Suppressor macrophage treated with lipopolysaccharide for 4 hours (primary cell): Measurements from ENCODE around the gene LRRC61.
A peak's percentile ranks its signal among the peaks of the same experiment; 100 is the strongest.
"Not testable (repeated sequence)": the region's sequence is repeated elsewhere in the genome, so short reads cannot be mapped to it uniquely, and the experiment has no call there.

Experiments used
- DNase-seq: peaks from one replicate; pipeline ENCODE4 v3.0.0-alpha.2; 2020

Gene LRRC61, protein sequence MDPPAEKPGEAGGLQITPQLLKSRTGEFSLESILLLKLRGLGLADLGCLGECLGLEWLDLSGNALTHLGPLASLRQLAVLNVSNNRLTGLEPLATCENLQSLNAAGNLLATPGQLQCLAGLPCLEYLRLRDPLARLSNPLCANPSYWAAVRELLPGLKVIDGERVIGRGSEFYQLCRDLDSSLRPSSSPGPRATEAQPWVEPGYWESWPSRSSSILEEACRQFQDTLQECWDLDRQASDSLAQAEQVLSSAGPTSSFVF

GRCh38 chr7:150322833-150323681, at the start of gene LRRC61, which contains the start of gene ACTR3C:
Gene LRRC61, plus strand, starts transcription at chr7:150323355. Its CDS starts 13,507 bp downstream, at chr7:150336862.
Gene ACTR3C, minus strand, starts transcription at chr7:150323545. Its CDS starts 28,249 bp downstream, at chr7:150295296.
- DNase-seq, result no peak

DNA sequence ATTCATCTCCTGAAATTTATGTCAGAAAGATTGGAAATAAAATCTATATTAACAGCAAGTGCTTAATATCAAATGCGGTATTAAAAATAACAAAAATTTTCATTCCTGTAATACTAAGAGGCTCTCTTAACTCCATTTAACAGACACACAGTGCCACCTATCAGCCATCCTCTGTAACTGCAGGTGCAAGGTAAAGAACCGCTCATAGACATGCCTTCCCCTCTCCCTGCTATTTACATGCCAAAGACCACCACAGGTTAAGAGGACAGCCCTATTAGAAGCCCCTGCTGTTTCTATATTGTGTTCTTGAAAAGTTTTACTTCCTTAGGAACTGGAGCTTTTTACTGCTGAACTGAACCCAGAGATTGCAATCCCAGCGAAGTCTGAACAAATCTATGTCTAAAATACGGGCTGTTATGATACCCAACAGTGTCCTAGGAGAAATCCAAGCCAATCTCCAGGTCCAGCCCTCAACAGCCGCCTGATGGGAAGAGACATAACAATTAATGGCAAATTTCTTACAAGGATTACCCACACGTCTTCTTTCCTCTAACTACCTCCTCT, 46.9 kb upstream of the LRRC61 start:
- DNase-seq, result peak; percentile 55

- not testable (repeated sequence) for DNase-seq
These were observed 44.8 kb upstream of the LRRC61 start for GRCh38 chr7:150278383-150278782.

DNA sequence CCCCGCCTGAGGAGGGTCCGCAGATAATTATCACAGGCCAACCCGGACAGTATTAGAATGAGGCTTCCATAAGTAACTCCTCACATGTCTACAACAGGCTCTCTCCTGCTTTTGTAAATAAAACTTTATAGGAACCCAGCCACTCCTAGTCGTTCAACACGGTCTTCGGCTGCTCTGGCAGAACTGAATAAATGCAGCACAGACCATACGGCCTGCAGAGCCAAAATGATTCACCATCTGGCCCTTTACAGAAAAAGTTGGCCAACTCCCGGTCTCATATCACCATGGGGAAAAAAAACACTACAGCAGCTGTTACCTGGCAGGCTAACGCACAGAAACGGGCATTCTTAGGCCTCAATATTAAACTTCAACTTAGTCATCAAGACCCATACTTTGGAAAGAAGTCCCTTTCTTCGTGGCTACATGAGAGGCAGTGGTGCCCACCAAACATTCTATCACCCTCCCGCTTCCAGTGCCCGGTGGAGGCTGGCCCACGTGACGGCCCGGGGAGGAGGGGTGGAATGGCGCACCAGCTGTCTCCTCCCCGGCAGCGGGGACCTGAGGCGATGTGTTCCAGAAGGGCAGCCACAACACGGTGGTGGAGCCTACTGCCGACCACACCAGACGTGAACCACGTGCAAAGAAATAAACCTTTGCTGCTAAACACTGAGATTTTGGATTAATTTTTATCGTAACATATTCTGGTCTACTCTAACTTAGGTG, 41.3 kb upstream of the LRRC61 start:
- not testable (repeated sequence) for DNase-seq

DNA sequence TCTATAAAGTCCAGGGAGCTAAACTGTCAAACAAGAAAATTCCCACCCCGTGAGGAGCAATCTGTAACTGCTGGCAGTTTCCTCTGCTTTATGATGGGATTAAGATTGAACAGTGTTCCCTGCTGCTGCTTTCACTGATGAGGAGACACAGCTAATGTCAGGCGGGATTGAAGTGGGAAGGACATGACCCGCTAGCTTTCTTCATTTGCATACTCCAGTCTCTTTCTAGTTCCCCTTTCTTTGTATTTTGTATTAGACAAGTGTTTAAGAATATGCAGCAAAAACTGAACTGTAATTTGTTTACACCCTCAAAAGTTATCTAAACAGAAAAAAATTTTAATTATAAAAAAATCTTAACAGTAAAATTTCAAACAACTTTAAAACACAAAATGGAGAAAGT, 40.0 kb upstream of the LRRC61 start:
- peak; percentile 30 for DNase-seq

DNA sequence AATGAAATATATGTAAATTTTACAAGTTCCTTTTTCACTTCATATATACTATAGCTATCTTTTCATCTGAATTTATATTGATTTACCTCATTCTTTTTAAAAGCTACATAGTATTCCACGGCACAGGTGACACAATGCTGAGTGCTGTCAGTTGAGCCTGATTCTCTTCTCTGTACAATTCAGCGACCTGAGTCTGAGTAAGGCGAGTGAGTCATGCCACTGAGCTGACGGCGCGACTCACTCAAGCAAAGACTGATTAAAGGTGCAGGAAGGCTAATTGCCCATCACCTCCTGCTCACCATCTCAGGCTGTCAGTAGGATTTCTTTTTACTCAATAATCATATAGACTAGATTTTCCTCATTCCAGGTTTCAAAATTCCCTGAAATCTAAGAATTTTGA, 39.5 kb upstream of the LRRC61 start:
- not testable (repeated sequence) for DNase-seq

GRCh38 chr7:150285849-150286754, 37.1 kb upstream of the LRRC61 start:
- not testable (repeated sequence) for DNase-seq

DNA sequence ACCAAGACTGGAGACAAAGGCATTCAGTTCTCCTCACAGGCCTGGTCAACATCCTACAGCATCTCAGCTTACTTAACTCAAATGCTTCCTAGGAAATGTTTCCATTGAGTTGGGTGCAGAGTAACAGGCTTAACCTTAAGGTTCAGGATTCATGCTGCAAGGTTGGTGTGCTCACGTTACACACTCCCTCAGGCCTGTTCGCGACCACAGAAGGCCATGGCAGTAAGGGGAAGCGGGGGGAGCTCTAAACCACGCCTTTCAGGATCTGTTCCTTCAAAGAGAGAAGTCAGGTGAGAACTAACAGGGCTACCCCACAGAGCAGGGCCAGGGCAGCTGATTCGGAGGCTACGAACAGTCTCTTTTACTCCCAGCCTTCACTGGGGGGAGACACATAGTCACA, 35.3 kb upstream of the LRRC61 start:
- DNase-seq, result not testable (repeated sequence)

GRCh38 chr7:150288816-150289215, 34.3 kb upstream of the LRRC61 start:
- DNase-seq, result not testable (repeated sequence)

DNA sequence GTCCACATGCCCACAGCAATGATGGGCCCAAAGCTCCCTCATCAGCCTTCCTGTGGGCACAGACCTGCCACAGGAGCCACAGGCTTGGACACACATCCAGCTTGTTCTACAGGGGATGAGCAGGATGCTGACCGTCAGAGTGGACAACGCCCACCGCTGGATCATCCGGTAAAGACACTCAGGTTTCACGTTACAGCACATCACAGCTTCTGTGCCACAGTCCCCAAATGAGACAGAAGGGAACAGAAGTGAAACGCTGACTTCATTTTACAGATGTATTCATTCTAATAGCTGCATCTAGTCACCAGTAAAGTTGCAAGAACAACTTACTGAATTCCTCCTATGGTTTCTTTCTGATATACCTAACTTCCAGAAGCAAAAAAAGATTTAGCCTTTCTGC, 32.8 kb upstream of the LRRC61 start:
- not testable (repeated sequence) for DNase-seq

DNA sequence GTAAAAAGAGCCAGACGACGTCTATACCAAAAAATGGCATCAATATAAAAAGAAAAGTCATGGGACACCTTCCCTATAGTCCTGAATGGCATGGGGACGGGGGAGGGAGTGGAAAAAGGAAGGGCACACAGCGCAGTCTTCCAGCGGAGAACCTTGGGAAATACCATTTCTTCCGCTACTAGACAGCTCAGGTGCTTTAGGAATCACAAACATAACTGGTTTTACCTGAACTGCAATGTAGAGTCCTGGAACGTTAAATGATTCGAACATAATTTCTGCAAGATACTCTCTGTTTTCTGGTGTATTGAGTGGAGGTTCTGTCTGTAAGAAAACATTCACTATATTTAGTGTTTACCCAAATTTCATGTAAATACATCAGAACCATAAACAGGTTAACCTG, 28.1 kb upstream of the LRRC61 start:
- DNase-seq, result not testable (repeated sequence)

DNA sequence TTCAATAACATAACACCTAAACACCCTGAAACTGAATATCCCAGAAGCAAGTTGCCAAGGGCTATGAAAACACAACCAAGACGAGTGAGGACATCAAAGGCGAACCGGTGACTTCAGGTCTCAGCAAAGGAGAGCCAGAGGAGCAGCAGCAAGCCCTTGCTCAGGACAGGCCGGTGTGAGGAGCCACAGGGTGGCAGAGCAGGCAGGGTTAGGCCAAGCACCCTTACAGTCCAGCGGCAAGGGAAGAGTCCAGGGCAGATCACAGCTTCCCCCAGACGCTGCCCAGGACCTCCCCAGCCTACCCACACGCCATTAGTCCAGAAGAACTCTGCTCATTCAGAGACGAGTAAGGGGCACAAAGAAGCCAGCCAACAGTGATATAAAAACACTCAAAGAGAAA, 27.5 kb upstream of the LRRC61 start:
- DNase-seq, result not testable (repeated sequence)

DNA sequence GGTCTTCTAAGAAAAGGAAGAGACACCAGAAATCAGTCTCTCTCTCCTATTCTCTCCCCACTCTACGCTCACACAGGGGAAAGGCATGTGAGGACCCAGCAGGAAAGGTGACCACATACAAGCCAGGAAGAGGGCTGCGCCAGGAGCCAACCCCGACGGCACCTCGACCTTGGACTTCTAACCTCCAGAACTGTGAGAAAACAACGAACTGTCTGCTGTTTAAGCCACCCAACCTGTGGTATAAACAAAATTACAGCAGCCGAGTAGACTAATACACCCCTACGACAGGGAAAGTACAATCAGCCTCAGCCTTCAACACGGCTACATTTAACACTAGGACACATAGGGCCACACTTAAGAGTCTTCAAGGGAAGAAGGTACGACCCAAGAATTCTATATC, 26.4 kb upstream of the LRRC61 start:
- not testable (repeated sequence) for DNase-seq

DNA sequence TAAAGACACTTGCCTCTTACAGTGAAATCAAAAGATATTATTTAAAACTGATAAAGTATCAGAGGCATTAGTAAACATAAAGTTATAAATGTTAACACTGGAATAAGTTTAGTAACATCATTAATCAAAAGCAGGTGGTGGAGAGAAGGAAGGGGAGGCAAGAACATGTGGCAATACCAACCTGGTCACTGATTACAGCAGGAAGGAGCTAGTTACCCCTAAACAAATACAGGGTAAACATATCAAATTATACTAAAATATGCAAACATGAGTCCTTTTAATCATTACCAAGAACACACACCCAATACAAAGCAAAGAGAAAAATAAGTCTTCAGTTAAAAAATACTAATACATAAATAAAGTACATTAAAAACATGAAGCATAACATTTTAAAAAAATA, 25.2 kb upstream of the LRRC61 start:
- DNase-seq, result not testable (repeated sequence)

DNA sequence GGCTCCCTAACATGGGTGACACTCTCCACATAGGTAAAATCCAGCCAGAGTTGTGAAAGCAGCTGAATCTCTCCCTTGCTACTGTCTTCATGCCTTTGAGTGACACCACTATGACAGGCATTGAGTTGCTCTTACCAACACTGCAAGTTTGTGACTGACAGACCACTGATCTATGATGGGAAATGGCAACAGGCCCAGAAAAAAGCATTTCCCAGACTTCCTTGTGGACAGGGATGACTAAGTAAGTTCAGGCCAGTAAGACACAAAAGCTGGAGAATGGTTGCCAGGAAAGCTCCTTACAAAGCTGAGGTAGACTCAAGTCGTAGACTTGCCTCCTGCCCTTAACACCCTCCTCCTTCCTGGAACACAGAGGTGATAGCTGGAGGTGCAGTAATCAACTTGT, 20.2 kb upstream of the LRRC61 start:
- DNase-seq, result not testable (repeated sequence)

DNA sequence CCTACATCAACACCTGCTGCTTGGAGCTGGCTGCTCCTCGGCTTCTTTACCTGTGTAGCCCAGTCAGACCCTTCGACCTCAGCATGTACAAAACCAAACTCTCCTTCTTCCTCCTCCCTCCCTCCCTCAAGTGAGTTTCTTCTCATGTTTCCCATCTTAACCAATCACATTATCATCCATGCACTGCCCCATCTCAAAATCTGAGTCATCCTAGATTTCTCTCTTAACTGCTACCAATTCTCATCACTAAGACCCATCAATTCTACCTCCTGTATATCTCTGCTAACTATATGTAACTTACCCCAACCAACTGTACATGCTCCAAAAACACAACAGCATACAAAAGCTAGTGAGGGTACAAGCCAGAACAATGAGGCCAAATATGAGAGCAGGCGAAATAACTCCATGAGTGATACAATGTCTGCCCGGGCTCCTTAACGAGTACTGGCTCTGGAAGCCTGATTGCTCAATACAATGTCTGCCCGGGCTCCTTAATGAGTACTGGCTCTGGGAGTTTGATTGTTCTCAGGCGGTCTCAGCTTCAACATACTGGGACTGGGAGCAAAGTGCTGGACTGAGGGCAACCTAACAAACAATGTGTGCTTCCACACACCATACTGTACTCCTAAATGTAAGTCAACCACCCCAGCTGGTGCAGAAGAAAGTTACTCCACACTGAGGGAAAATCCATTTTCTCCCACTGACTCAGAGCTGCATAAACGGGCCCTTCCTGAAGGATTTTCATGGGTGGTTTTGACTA, 18.5 kb upstream of the LRRC61 start:
- not testable (repeated sequence) for DNase-seq

DNA sequence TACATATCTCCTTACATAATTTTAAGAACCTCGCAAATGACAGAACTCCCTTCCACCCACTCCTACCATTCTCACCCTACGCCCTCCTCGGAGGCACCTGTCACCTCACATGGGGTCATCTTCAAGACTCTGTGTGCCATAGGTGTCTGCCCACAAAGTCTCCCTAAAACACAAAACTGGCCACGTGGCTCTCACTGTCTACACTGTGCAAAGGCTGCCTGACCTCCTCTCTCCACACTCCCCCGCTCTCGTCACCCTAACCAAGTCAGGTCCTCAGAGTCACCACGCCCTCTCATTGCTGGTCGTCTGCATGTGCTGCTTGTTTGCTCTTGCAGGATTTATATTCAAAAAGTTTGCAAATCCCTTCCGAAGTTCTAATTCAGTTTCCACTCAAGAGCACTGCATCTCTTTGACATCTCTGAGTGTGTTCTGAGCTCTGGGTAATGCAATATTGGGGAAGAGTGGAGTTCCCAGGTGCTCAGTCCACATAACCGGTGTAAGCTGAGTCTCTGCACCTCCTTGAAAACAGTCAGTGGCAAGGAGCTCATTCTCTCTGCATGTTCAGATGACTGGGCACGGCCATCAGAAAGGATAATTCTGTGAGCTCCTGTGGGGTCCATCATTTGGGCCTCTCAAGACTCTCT, 17.8 kb upstream of the LRRC61 start:
- DNase-seq, result not testable (repeated sequence)

DNA sequence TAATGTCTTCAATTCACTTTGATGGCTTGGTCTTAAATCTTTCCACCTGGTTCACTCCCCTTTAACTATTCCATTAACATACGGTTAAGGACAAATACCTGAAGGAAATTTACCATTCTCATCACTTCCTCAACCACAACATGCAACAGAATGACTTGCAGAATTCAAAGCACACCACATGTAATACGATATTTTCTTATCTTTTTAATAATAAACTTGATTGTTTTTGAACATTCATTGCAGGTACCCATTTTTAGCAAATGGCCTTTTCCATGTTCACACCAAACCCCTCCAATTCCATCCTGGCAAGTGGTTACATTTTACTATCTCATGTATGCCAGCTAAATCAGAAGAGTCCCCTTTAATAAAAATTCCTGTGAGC, 17.3 kb upstream of the LRRC61 start:
- not testable (repeated sequence) for DNase-seq

DNA sequence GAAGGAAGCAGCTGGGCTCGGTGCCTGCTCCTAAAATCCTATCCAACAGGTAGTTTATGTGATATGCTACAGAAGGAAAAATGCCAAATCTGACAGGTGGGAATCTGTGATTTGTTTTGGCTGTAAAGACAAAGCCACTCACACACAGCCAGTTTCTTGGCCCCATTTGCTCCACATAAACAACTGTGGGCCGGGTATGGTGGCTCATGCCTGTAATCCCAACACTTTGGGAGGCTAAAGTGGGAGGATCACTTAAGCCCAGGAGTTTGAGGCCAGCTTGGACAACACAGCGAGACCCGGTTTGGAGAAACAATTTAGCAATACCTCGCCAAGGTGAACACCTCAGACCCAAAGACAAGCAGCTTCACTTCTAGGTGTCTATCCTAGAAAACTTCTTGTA, 16.8 kb upstream of the LRRC61 start:
- DNase-seq, result not testable (repeated sequence)

- DNase-seq, result no peak
These were observed 16.0 kb upstream of the LRRC61 start for GRCh38 chr7:150307129-150307528.

DNA sequence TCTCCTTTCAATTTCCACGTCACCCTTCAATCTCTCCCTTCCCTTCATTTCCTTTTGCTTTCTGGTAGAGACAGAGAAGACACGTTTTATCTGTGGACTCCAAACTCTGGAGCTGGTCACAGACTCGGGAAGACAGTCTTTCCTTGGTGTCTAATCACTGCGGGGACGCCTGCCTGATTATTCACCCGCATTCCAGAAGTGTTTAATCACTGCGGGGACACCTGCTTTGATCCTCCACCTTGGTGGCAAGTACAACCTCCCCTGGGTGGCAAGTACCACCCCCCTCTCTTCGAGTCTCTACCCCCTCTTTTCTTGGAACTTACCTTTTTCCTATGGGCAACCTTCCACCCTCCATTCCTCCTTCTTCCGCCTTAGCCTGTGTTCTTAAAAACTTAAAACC, 15.3 kb upstream of the LRRC61 start:
- DNase-seq, result no peak
